Measurements from ENCODE around the gene SYF2. TPM values are rescaled to one million over a fixed set of nuclear protein-coding genes. Genes with fewer than 3 reads are reported as not detected.
A peak's percentile ranks its signal among the peaks of the same experiment; 100 is the strongest.

SYF2 gene
- total and polyA plus RNA-seq, 2 of the 13 experiments (the other 11 are each of a cell fraction or from before 2014, with no cell fraction given), result 17.8 to 34.1 TPM

- Histone ChIP-seq H3K4me1 (ENCODE audit: insufficient read depth, low read length) (peaks cover 42% of the 10 kb centered on the region), H3K79me2 (ENCODE audit: insufficient read depth, low read length) (no peaks in the 10 kb centered on the region), H4K20me1 (ENCODE audit: insufficient read depth, low read length) (no peaks in the 10 kb centered on the region), H3K4me3 (replicated peaks in 1 of 3; ENCODE audit: insufficient read depth in 1 of 3, low read depth in 2 of 3, low read length in 3 of 3) (peak overlapping the region in 1 of 3 experiments; percentile 0; a peak in 2 of 6 replicates), H3K9me3 (ENCODE audit: low read length) (no peaks in the 10 kb centered on the region), H3K27me3 (ENCODE audit: control insufficient read depth in 1 of 2, insufficient read depth in 2 of 2, low read length in 2 of 2) (no peaks in the 10 kb centered on the region; a peak in 1 of 5 replicates), H3K4me2 (ENCODE audit: low read depth, low read length) (peak overlapping the region; percentile 56), H3K36me3 (replicated peaks in 1 of 2; ENCODE audit: control insufficient read depth in 1 of 2, insufficient read depth in 2 of 2, low read length in 2 of 2) (no peaks in the 10 kb centered on the region), H3K9ac (ENCODE audit: insufficient read depth, low read depth, low read length) (no peak overlapping the region), H2AFZ (ENCODE audit: low read length) (no peak overlapping the region), H3K27ac (ENCODE audit: extremely low read length, insufficient read depth, low read length) (peak overlapping the region; percentile 48)
- 10% methylated on average over 5 of the region's 5 CpGs for WGBS (ENCODE audit: low lambda C conversion rate)
- POLR2A ChIA-PET, result interaction anchor here (2.8 kb wide), 1 partner anchor 20 kb away, joined by 12 read pairs; the partner anchor contains the start of gene SYF2
- CTCF ChIA-PET (ENCODE audit: low intra/inter-chr PET ratio, low total read pairs), result no interaction called here
- in situ Hi-C loops (cut with HindIII; ENCODE audit: extremely low pct_ligation_motif_present, low pct_unique_long_range_greater_than_20kb), result no loop called here
- BruUV-seq (replicated peaks), result no TSS peak
- no peak for TF ChIP-seq NCOA5 (CRISPR knock-in tag; IDR thresholded peaks at IDR 0.05)
- no peak for TF ChIP-seq ZNF496 (CRISPR knock-in tag; IDR thresholded peaks at IDR 0.05; ENCODE audit: insufficient replicate concordance)
- TF ChIP-seq ZNF362 (CRISPR knock-in tag; IDR thresholded peaks at IDR 0.05; ENCODE audit: borderline replicate concordance), result peak; percentile 45; the same call in 1 of the 2 replicates
- no peak for TF ChIP-seq ZNF296 (CRISPR knock-in tag; conservative IDR thresholded peaks at IDR 0.05)
- peak; percentile 39; the same call in 1 of the 2 replicates for TF ChIP-seq NFIC (IDR thresholded peaks at IDR 0.05; ENCODE audit: low read length)
- TF ChIP-seq RBAK (CRISPR knock-in tag; IDR thresholded peaks at IDR 0.05), result no peak
- 0 out of 2 replicates have a peak, but pooled peaks have one; percentile 21 for TF ChIP-seq FOXA3 (CRISPR knock-in tag; IDR thresholded peaks at IDR 0.05)
- TF ChIP-seq PAXIP1 (CRISPR knock-in tag; conservative IDR thresholded peaks at IDR 0.05), result peak; percentile 58
- peak; percentile 41 to 55; a peak in 2 of 4 replicates for TF ChIP-seq MAFK (conservative IDR thresholded peaks at IDR 0.05 in 1 of 2, IDR thresholded peaks at IDR 0.05 in 1 of 2; ENCODE audit: low read length in 2 of 2)
- 0 out of 2 replicates have a peak, but pooled peaks have one; percentile 30 for TF ChIP-seq ZNF792 (CRISPR knock-in tag; IDR thresholded peaks at IDR 0.05)
- TF ChIP-seq ZNF7 (CRISPR knock-in tag; IDR thresholded peaks at IDR 0.05), result no peak
- TF ChIP-seq RARA (CRISPR knock-in tag; IDR thresholded peaks at IDR 0.05), result 0 out of 2 replicates have a peak, but pooled peaks have one; percentile 6
- no peak for TF ChIP-seq TEAD2 (CRISPR knock-in tag; IDR thresholded peaks at IDR 0.05)
- 0 out of 2 replicates have a peak, but pooled peaks have one; percentile 9 for TF ChIP-seq ZNF644 (CRISPR knock-in tag; IDR thresholded peaks at IDR 0.05; ENCODE audit: low read depth)
- peak in 1 of 2 experiments; percentile 27; a peak in 1 of 4 replicates for TF ChIP-seq EP300 (IDR thresholded peaks at IDR 0.05; ENCODE audit: low read depth in 2 of 2, low read length in 2 of 2)
- no peak for TF ChIP-seq EP300 (CRISPR knock-in tag; IDR thresholded peaks at IDR 0.05; ENCODE audit: borderline replicate concordance)
- TF ChIP-seq, protein P1, sequence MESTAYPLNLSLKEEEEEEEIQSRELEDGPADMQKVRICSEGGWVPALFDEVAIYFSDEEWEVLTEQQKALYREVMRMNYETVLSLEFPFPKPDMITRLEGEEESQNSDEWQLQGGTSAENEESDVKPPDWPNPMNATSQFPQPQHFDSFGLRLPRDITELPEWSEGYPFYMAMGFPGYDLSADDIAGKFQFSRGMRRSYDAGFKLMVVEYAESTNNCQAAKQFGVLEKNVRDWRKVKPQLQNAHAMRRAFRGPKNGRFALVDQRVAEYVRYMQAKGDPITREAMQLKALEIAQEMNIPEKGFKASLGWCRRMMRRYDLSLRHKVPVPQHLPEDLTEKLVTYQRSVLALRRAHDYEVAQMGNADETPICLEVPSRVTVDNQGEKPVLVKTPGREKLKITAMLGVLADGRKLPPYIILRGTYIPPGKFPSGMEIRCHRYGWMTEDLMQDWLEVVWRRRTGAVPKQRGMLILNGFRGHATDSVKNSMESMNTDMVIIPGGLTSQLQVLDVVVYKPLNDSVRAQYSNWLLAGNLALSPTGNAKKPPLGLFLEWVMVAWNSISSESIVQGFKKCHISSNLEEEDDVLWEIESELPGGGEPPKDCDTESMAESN (CRISPR knock-in tag; conservative IDR thresholded peaks at IDR 0.05), result no peak
- TF ChIP-seq MAFF (IDR thresholded peaks at IDR 0.05; ENCODE audit: low read depth, low read length), result 0 out of 2 replicates have a peak, but pooled peaks have one; percentile 23
- intact Hi-C loops (cut with micrococcal nuclease; ENCODE audit: unreplicated experiment), result no loop called here
- FAIRE-seq (peak; percentile 12), ATAC-seq (no peak; the same call in 2 of the 3 replicates), DNase-seq (ENCODE audit: low spot score) (peak; percentile 61)
Measured at GRCh38 chr1:25212725-25213124, 19.6 kb downstream of the SYF2 start.

Data from HepG2 (cell line).